ENCODE results near the gene TRMT61A. TPM values are rescaled to one million over a fixed set of nuclear protein-coding genes. Genes with fewer than 3 reads are reported as not detected.

TRMT61A gene
- total and polyA plus RNA-seq, 2 donors (not counting 3 experiments of a cell fraction or from before 2014, with no cell fraction given): 6.8 to 10.6 TPM

- no peaks in the 10 kb centered on the region for H3K9me1 ChIP-seq (replicated peaks; ENCODE audit: control insufficient read depth, extremely low read depth, insufficient read depth, low read length)
- intact Hi-C loops (cut with micrococcal nuclease) (no loop called here), dilution Hi-C loops (cut with MboI; ENCODE audit: extremely low pct_ligation_motif_present, low sequenced_read_pairs) (no loop called here)
- DNase-seq (ENCODE audit: low read depth, low spot score) (no peak), FAIRE-seq (no peak)
- H4K20me1 ChIP-seq (replicated peaks; ENCODE audit: control insufficient read depth, extremely low read depth, insufficient read depth, low read length): peaks cover 3% of the 10 kb centered on the region
- CTCF ChIA-PET: interaction anchor here (0.6 to 1.0 kb wide), 2 partner anchors 106 to 336 kb away, joined by 4 read pairs; no protein-coding TSS in a partner anchor
- no peak overlapping the region for H3K9ac ChIP-seq (replicated peaks; ENCODE audit: extremely low read depth, insufficient read depth, low read length)
- H3K9me3 ChIP-seq (replicated peaks; ENCODE audit: control insufficient read depth, insufficient read depth, low read length): no peaks in the 10 kb centered on the region
- H3K79me2 ChIP-seq (ENCODE audit: control insufficient read depth, insufficient read depth, low read length): peaks cover 30% of the 10 kb centered on the region
- no peak overlapping the region for H3K4me3 ChIP-seq (replicated peaks in 1 of 3; ENCODE audit: insufficient read depth in 1 of 3, low read depth in 1 of 3, low read length in 3 of 3)
- no peak overlapping the region for H3K27ac ChIP-seq (ENCODE audit: insufficient read depth, low read depth, low read length)
- H3K36me3 ChIP-seq (ENCODE audit: control insufficient read depth in 2 of 2, extremely low read depth in 1 of 2, insufficient read depth in 2 of 2, low read length in 2 of 2): peaks cover 14% of the 10 kb centered on the region in 2 experiments
- no peak overlapping the region for H3K4me2 ChIP-seq (ENCODE audit: insufficient read depth, low read length)
- no TSS peak for BruUV-seq (replicated peaks)
- no peaks in the 10 kb centered on the region for H3K27me3 ChIP-seq (ENCODE audit: control insufficient read depth in 2 of 2, insufficient read depth in 2 of 2, low read length in 2 of 2)
- H2AFZ ChIP-seq (ENCODE audit: low read depth, low read length): no peak overlapping the region
- TF ChIP-seq FOS (IDR thresholded peaks at IDR 0.05; ENCODE audit: borderline replicate concordance, insufficient read depth, low read length) (no peak), POLR2AphosphoS5 (IDR thresholded peaks at IDR 0.05; ENCODE audit: insufficient read depth, low read depth, low read length) (no peak), MYC (IDR thresholded peaks at IDR 0.05; ENCODE audit: low read depth, low read length) (no peak), POLR2A (IDR thresholded peaks at IDR 0.05; ENCODE audit: low read depth, low read length) (no peak), CTCF (IDR thresholded peaks at IDR 0.05; ENCODE audit: extremely low read depth in 1 of 2, insufficient read depth in 1 of 2, low read depth in 1 of 2, low read length in 2 of 2) (no peak), JUN (IDR thresholded peaks at IDR 0.05; ENCODE audit: borderline replicate concordance, insufficient read depth, insufficient read length, low read depth) (no peak), MAX (IDR thresholded peaks at IDR 0.05; ENCODE audit: insufficient read depth, insufficient read length) (no peak), EZH2 (IDR thresholded peaks at IDR 0.05; ENCODE audit: borderline replicate concordance, low read depth, low read length, severe bottlenecking) (no peak), GATA2 (IDR thresholded peaks at IDR 0.05; ENCODE audit: insufficient read depth, insufficient read length, low read depth, low read length) (no peak)
- H3K4me1 ChIP-seq (ENCODE audit: control insufficient read depth, extremely low read depth, insufficient read depth, low read length): peaks cover 21% of the 10 kb centered on the region
- POLR2A ChIA-PET: no interaction called here
Observed at GRCh38 chr14:103574104-103574503, 45.1 kb downstream of the TRMT61A start.
